Activated T-cell treated with anti-CD3 and anti-CD28 coated beads for 1 hour (primary cell): ENCODE data around the gene SERTAD1.
"Not testable (repeated sequence)": the region's sequence is repeated elsewhere in the genome, so short reads cannot be mapped to it uniquely, and the experiment has no call there.

Experiments
- DNase-seq: peaks from one replicate; pipeline ENCODE4 v3.0.0-alpha.2; 2020; ENCODE audit warnings: low read depth

The SERTAD1 gene

DNA sequence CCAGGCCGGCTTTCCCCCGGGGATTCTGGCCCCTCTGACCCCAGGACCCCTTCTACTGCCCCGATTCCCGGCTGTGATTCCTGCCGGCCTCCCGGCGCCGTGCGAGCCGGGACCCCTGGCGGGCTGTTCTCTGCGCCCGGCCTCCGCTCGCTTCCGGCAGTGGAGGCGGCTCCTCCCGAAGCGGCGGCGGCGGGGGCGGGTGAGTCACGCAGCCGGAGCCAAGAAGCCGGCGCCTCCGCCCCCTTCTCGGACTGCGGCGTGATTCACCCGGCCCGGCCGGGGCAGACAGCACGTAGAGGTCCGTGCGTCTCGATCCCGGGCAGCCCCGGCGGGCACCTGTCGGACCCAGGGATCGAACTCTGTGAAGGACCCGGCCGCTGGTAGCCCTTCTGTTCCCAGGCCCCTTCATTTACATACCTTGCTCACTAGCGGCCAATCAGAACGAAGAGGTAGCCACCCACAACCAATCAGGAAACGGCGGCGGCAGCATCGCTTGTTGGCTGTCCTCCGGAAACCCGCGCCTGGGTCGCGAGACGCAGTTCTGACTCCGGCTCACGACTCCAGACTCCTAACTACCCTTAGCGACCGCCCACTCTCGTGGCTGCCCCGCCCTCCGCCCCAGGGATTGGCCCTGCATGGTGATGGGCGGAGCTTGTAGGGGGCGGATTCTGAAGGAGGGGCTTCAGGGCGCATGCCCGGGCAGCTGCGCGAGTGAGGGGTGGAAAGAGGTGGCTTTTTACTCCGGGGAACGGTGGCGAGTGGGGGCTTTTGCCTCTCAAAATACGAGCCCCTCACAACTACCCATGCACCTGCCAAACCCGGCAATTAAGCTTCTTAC, at the start of gene SERTAD1:
Gene SERTAD1 (minus strand): TSS at position 543 of the 838 bp plus-strand sequence. CDS start 2,446 bp downstream, outside the sequence.
- DNase-seq, result peak; percentile 100

DNA sequence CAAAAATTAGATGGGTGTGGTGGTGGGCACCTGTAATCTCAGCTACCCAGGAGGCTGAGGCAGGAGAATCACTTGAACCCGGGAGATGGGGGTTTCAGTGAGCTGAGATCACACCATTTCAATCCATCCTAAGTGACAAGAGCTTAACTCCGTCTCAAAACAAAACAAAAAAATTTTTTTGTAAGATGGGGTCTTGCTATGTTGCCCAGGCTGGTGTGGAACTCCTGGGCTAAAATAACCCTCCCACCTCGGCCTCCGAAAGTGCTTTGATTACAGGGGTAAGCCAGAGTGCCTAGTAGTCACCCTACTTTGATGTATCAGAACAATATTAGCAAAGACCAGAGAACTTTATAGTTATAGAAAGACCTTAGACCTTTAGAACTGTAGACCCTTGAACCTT, 48.9 kb upstream of the SERTAD1 start:
- no peak for DNase-seq

DNA sequence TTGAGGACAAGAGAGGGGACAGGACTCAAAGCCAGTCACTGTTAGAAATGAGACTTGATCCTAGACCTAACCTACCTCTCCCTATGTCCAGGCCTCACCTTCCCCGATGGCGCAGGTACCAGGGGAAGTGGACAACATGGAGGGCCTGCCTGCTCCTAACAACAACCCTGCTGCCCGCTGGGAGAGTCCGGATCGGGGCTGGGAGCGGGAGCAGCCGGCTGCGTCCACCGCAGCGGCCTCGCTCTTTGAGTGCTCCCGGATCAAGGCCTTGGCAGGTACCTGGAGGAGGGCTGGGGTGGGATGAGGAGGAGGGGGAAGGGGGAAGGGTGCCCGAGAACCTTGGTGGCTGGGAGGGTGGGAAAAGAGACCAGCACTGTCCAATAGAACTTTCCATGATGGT, 46.7 kb upstream of the SERTAD1 start:
- no peak for DNase-seq

- DNase-seq, result no peak
These were observed 45.3 kb upstream of the SERTAD1 start for GRCh38 chr19:40471111-40471510.

DNA sequence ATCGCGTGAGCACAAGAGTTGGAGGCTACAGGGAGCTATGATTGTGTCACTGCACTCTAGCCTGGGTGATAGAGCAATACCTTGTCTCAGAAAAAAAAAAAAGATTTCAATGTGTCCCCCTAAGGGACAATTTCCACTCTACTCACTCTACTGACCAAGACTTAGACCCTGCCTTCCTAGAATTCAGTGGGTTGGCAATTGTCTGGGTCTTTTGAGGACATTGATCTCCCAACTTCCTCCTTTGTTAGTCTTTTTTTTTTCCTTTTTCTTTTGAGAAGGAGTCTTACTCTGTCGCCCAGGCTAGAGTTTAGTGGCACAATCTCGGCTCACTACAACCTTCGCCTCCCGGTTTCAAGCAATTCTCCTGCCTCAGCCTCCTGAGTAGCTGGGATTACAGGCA, 43.2 kb upstream of the SERTAD1 start:
- no peak for DNase-seq

DNA sequence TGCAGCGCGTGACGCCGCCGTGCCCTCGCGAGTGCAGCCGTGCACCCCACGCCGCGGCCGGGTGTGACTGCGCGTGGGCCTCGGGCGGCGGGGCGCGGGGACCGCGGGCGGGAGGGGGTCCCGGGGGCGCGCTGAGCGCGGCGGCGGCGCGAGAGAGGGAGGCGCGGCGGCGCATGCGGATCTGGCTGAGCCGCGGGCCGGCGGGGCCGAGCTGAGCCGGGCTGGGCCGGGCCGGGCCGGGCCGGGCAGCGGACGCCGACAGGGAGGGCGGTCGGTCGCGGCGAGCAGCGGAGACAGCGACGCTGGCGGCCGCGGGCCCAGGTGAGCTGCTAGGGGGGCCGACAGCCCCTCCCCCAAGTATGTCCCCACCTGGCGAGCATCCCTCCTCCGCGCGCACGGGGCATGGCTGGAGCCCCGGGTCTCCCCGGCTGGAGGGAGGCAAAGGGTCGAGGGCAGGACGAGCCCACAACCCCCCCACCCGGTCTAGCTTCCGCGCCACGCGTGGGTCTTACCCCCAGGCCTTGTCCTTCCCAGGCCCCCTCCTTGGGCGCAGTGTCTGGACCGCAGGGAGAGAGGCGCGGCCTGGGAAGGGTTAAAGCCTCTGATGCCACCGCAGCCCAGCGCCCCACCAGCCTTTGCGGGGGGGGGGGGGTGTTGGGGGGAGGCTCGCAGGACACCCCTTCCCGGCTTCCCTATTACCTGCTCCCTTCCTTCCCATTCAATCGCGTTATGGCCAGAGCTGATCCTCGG, 41.4 kb upstream of the SERTAD1 start, which contains the start of gene SPTBN4:
Gene SPTBN4 (plus strand): TSS at position 17 of the 750 bp plus-strand sequence. CDS start 5,621 bp downstream, outside the sequence.
- DNase-seq, result no peak

DNA sequence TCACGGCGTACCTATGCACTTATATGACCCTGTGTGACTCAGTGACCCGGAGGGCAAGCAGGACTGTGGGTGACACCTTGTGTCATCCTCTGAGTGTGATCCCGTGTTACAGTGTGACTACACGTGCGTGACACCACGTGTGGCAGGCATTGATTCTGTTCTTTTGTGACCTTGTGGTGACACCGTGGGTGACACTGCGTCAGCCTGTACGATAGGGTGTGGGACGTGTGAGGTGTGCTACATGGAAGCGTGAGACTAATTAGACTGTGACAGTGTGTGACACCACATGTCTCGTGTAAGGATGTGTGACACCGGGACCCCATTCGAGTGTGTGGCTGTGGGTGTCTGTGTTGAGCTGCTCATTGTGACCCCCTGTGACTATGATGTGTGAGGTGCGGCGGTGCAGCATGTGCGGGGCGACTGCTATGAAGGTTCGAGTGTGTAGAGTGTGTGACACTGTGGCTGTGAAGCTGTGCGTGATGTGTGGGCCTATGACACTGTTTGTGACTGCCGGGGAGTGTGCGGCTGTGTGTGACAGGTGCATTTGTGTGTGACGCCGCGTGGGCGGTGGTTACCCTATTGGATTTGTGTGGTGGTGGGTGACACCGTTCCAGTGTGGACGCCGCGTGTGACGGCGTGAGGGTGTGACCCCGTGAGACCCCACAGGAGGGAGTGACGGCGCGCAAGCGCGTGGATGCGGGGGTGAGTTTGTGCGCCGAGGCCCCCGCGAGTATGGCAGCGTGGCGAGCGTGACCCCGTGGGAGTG, 40.6 kb upstream of the SERTAD1 start:
- DNase-seq, result peak; percentile 22

DNA sequence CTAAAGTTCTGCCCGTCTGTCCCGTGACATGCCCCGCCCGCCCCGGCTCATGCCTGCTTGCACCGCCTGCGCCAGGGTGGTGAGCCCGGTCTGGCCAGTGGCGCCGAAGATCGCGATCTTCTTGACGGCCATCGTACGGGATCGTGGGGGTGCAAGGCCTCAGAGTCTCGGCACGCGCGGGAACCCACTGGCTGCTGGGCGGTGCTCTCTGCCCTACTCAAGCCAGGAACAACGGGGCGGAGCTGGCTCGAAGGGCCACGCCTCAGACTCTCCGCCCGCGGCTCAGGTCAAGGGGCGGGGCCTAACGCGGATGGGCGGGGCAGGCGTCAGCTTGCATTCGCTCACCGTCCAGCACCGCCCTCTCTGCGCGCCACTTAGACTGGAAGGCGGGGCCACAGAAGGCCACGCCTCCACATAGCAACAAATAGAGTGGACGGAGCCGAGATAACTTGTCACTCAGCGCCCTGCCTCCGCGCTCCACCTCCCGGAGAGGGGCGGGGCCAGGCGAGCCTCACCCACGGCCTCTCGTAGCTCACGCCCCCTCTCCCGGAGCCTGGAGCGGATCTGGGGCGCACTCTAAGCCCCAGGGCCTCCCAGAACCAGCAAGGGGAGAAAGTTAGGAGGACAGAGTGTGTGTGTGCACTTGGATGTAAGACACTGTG, 39.9 kb upstream of the SERTAD1 start, which contains the start of gene BLVRB:
Gene BLVRB (minus strand): TSS at position 189 of the 662 bp plus-strand sequence. CDS start 57 bp downstream, at position 132.
- peak; percentile 100 for DNase-seq

DNA sequence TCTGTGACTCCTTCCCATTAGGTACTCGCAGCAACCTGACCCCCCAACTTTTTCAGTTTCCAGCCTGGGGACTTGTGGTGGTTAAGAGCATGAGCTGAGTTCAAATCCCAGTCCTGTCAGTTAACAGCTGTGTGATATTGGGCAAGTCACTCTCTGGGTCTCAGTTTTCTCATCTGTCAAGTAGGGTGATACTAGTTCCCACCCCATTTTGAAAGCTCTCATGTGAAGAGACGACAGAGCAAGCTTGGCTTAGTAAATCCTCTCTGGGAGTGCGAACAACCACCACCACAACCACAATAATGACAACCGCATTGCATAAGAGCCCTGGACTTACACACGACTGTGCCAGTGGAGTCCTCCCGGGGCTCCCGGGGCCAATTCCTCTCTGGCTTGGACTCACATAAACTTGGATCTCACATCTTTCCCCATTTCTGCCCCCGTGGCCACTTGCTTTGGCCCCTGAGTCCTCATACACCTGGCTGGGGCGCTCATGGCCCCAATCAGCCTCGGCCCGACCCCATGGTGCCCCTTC, 39.3 kb upstream of the SERTAD1 start:
- no peak for DNase-seq

GRCh38 chr19:40464059-40465024, 38.5 kb upstream of the SERTAD1 start:
- peak; percentile 71 for DNase-seq

- not testable (repeated sequence) for DNase-seq
These were observed 37.8 kb upstream of the SERTAD1 start for GRCh38 chr19:40463587-40464037.

GRCh38 chr19:40461669-40462221, 36.0 kb upstream of the SERTAD1 start:
- no peak for DNase-seq

DNA sequence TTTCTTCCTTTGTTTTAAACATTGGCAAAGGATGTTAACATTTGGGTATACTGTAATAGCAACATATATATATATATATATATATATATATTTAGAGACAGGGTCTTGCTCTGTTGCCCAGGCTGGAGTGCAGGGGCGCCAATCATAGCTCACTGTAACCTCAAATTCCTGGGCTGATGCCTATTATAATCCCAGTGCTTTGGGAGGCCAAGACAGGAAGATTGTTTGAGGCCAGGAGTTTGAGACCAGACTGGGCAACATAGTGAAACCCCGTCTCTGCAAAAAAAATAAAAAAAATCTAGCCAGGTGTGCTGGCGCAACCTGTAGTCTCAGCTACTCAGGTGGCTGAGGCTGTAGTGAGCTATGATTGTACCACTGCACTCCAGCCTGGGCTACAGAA, 34.4 kb upstream of the SERTAD1 start:
- no peak for DNase-seq

GRCh38 chr19:40458597-40458974, 32.8 kb upstream of the SERTAD1 start:
- no peak for DNase-seq

DNA sequence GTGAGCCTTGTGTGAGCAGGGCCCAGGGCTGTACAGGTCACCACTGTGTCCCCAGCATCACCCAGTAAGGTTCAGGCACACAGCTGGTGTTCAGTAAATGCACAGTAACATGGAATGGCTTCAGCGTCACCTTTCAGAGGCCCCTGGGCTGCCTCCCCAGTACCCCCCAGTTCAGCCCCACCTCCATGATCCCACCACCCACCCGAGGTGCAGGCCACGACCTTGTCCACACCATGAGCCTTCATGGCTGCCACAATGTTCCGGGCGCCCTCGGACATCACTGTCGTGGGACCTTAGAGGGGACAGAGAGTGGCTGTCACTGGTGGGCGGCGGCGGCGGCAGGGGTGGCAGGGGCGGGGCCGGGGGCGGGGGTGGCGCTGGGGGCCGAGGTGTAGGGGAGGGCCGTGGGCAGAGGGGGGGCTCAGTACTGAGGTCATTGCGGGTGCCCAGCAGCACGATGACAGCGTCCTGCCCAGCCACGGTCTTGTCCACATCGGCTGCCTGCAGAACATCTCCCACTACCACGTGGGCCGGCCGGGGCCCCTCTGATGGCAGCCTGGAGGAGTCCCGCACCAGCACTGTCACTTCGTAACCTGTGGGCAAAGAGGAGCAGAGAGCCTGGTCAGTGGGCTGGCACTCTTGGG, 32.3 kb upstream of the SERTAD1 start:
- no peak for DNase-seq

DNA sequence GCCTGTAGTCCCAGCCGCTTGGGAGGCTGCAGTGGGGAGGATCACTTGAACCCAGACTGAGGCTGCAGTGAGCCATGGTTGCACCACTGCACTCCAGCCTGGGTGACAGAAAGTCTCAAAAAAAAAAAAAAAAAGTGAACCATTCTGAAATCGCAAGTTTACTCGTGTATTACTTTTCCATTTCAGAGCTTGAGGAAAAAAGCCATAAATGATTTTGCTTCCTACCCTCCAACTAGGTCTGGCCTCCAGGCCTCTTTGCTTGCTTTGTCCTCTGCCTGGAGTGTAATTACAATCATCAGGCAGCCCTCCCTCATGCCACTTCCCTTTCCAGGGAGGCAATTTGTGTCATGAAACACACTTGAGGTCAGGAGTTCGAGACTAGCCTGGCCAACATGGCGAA, 31.3 kb upstream of the SERTAD1 start:
- no peak for DNase-seq

DNA sequence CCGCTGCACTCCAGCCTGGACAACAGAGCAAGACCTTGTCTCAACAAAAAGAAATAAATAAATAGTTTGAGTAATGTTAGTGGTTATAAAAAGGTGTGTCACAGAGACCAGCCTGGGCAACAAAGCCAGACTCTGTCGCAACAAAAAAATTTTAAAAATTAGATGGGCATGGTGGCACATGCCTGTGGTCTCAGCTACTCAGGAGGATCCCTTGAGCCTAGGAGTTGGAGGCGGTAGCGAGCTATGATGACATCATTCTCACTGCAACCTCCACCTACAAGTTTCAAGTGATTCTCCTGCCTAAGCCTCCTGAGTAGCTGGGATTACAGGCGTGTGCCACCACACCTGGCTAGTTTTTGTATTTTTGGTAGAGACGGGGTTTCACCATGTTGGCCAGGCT, 28.2 kb upstream of the SERTAD1 start:
- not testable (repeated sequence) for DNase-seq

DNA sequence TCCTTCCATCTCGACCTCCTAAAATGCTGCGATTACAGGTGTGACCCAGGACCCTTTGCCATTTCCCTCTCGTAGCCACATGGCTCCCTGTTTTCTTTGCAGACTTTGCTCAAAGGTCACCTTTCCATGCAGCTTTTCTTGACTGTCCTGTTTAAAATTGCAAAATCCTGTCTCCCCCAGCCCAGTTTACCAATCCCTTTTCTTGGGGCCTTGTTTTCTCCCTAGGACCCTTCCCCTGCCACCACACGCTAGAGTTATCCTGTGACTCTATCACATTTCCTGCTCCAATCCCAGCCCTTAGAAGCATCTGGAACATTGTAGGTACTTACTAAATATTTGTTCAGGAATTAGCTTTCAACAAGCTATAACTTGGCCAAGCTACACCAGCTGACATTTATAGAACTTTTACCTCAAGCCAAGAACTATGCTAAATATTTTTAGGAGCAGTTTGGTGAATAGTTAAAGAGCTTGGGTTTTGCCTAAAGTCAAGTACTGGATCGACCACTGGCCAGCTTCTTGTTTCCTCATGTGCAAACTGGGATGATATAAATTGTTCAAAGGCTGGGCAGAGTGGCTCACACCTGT, 27.5 kb upstream of the SERTAD1 start:
- no peak for DNase-seq

DNA sequence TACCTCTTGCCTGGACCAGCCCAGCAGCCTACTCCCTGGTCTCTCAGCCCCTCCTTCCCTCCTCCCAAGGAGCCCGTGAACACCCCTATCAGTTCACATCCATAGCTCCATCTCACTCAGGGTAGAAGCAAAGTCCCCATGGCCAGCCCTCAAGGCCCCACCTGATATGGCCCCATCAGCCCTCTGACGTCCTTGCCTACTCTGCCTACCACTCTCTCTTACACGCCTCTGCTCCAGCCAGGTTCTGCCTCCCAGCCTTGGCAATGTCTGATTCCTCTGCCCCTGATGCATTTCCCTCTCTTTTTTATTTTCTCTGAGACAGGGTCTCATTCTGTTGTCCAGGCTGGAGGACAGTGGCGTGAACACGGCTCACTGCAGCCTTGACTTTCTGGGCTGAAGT, 26.2 kb upstream of the SERTAD1 start:
- no peak for DNase-seq
